Measurements from ENCODE around the gene ARHGEF33.

- TF ChIP-seq, protein P1, sequence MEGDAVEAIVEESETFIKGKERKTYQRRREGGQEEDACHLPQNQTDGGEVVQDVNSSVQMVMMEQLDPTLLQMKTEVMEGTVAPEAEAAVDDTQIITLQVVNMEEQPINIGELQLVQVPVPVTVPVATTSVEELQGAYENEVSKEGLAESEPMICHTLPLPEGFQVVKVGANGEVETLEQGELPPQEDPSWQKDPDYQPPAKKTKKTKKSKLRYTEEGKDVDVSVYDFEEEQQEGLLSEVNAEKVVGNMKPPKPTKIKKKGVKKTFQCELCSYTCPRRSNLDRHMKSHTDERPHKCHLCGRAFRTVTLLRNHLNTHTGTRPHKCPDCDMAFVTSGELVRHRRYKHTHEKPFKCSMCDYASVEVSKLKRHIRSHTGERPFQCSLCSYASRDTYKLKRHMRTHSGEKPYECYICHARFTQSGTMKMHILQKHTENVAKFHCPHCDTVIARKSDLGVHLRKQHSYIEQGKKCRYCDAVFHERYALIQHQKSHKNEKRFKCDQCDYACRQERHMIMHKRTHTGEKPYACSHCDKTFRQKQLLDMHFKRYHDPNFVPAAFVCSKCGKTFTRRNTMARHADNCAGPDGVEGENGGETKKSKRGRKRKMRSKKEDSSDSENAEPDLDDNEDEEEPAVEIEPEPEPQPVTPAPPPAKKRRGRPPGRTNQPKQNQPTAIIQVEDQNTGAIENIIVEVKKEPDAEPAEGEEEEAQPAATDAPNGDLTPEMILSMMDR (IDR thresholded peaks at IDR 0.05; ENCODE audit: low read depth, low read length), result no peak
- TF ChIP-seq POLR2A (IDR thresholded peaks at IDR 0.05; ENCODE audit: extremely low read depth, insufficient read length), result no peak
- no peak for TF ChIP-seq MYC (IDR thresholded peaks at IDR 0.05; ENCODE audit: low read depth, low read length)
- TF ChIP-seq MAX (IDR thresholded peaks at IDR 0.05; ENCODE audit: low read depth, low read length), result no peak
These were observed 15.6 kb downstream of the ARHGEF33 start for GRCh38 chr2:38905251-38905650.
